Measurements from ENCODE around the gene SOWAHC. TPM values are rescaled to one million over a fixed set of nuclear protein-coding genes. Genes with fewer than 3 reads are reported as not detected.

SOWAHC gene
- total and polyA plus RNA-seq, 2 of the 13 experiments (the other 11 are each of a cell fraction or from before 2014, with no cell fraction given), result 21.2 to 22.5 TPM

DNA sequence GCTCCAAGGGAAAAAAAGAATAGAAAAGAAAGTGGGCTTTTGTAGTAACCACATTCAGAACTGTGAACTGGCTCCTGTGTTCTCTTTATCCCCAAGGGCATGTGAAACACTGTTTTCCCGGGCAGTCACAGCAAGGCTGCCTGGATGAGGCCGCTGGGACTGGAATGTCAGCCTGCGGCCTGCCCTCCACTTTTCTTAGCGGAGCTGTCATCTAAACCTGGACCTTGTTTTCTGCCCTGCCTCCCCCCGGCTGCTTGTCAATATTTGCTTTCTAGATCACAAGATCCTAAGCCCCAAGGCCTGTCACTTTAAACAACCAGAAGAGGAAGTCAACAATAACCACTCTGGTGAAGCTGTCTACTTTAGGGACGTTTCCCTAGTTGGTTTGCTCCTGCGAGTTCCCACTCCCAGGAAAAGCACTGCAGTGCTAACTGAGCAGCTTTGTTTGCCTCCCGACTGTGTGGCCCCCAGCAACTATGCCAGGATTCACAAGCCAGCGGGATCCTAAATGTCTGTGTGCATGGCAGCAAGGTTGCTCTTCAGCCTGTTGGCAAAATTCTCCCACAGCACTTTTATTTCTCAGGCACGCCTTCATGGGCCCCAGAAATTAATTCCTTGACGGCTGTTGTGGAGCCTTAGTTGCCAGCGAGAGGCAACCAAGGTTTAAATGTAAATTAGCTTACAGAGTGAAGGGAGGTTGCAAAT lies 30.6 kb downstream of the SOWAHC start (continued):
- TF ChIP-seq, protein P1, sequence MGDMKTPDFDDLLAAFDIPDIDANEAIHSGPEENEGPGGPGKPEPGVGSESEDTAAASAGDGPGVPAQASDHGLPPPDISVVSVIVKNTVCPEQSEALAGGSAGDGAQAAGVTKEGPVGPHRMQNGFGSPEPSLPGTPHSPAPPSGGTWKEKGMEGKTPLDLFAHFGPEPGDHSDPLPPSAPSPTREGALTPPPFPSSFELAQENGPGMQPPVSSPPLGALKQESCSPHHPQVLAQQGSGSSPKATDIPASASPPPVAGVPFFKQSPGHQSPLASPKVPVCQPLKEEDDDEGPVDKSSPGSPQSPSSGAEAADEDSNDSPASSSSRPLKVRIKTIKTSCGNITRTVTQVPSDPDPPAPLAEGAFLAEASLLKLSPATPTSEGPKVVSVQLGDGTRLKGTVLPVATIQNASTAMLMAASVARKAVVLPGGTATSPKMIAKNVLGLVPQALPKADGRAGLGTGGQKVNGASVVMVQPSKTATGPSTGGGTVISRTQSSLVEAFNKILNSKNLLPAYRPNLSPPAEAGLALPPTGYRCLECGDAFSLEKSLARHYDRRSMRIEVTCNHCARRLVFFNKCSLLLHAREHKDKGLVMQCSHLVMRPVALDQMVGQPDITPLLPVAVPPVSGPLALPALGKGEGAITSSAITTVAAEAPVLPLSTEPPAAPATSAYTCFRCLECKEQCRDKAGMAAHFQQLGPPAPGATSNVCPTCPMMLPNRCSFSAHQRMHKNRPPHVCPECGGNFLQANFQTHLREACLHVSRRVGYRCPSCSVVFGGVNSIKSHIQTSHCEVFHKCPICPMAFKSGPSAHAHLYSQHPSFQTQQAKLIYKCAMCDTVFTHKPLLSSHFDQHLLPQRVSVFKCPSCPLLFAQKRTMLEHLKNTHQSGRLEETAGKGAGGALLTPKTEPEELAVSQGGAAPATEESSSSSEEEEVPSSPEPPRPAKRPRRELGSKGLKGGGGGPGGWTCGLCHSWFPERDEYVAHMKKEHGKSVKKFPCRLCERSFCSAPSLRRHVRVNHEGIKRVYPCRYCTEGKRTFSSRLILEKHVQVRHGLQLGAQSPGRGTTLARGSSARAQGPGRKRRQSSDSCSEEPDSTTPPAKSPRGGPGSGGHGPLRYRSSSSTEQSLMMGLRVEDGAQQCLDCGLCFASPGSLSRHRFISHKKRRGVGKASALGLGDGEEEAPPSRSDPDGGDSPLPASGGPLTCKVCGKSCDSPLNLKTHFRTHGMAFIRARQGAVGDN (CRISPR knock-in tag; IDR thresholded peaks at IDR 0.05), result peak; percentile 88
- TF ChIP-seq, protein P2, sequence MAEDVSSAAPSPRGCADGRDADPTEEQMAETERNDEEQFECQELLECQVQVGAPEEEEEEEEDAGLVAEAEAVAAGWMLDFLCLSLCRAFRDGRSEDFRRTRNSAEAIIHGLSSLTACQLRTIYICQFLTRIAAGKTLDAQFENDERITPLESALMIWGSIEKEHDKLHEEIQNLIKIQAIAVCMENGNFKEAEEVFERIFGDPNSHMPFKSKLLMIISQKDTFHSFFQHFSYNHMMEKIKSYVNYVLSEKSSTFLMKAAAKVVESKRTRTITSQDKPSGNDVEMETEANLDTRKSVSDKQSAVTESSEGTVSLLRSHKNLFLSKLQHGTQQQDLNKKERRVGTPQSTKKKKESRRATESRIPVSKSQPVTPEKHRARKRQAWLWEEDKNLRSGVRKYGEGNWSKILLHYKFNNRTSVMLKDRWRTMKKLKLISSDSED (CRISPR knock-in tag; IDR thresholded peaks at IDR 0.05), result no peak
- TF ChIP-seq ZNF296 (CRISPR knock-in tag; conservative IDR thresholded peaks at IDR 0.05) (no peak), ZNF17 (CRISPR knock-in tag; IDR thresholded peaks at IDR 0.05) (peak; percentile 90; the same call in 1 of the 2 replicates), NR2F1 (CRISPR knock-in tag; IDR thresholded peaks at IDR 0.05) (peak; percentile 45 to 64; a peak in 1 of 4 replicates), CEBPG (CRISPR knock-in tag; IDR thresholded peaks at IDR 0.05) (peak; percentile 60), ZNF556 (CRISPR knock-in tag; IDR thresholded peaks at IDR 0.05; ENCODE audit: borderline replicate concordance) (peak; percentile 99), POLR2G (IDR thresholded peaks at IDR 0.05; ENCODE audit: low read depth, low read length) (peak; percentile 94), TBP (CRISPR knock-in tag; IDR thresholded peaks at IDR 0.05) (0 out of 2 replicates have a peak, but pooled peaks have one; percentile 59), ARNT2 (CRISPR knock-in tag; IDR thresholded peaks at IDR 0.05; ENCODE audit: low read depth) (peak; percentile 76; the same call in 1 of the 2 replicates), HOXA9 (CRISPR knock-in tag; IDR thresholded peaks at IDR 0.05; ENCODE audit: borderline replicate concordance) (no peak; the same call in 1 of the 2 replicates), ZIK1 (CRISPR knock-in tag; IDR thresholded peaks at IDR 0.05; ENCODE audit: borderline replicate concordance, low read depth) (peak; percentile 61; the same call in 1 of the 2 replicates), HMG20A (CRISPR knock-in tag; IDR thresholded peaks at IDR 0.05; ENCODE audit: borderline replicate concordance) (peak; percentile 98), JARID2 (CRISPR knock-in tag; IDR thresholded peaks at IDR 0.05; ENCODE audit: insufficient replicate concordance) (peak; percentile 60), NCOA2 (CRISPR knock-in tag; IDR thresholded peaks at IDR 0.05) (peak; percentile 98), MAFK (conservative IDR thresholded peaks at IDR 0.05 in 1 of 2, IDR thresholded peaks at IDR 0.05 in 1 of 2; ENCODE audit: low read length in 2 of 2) (no peak)
- TF ChIP-seq, protein P3, sequence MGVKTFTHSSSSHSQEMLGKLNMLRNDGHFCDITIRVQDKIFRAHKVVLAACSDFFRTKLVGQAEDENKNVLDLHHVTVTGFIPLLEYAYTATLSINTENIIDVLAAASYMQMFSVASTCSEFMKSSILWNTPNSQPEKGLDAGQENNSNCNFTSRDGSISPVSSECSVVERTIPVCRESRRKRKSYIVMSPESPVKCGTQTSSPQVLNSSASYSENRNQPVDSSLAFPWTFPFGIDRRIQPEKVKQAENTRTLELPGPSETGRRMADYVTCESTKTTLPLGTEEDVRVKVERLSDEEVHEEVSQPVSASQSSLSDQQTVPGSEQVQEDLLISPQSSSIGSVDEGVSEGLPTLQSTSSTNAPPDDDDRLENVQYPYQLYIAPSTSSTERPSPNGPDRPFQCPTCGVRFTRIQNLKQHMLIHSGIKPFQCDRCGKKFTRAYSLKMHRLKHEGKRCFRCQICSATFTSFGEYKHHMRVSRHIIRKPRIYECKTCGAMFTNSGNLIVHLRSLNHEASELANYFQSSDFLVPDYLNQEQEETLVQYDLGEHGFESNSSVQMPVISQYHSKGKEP (CRISPR knock-in tag; IDR thresholded peaks at IDR 0.05), result peak; percentile 78; the same call in 1 of the 2 replicates
- TF ChIP-seq, protein P4, sequence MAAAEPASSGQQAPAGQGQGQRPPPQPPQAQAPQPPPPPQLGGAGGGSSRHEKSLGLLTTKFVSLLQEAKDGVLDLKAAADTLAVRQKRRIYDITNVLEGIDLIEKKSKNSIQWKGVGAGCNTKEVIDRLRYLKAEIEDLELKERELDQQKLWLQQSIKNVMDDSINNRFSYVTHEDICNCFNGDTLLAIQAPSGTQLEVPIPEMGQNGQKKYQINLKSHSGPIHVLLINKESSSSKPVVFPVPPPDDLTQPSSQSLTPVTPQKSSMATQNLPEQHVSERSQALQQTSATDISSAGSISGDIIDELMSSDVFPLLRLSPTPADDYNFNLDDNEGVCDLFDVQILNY (CRISPR knock-in tag; conservative IDR thresholded peaks at IDR 0.05), result peak; percentile 61; the same call in 1 of the 2 replicates
- TF ChIP-seq, protein P5, sequence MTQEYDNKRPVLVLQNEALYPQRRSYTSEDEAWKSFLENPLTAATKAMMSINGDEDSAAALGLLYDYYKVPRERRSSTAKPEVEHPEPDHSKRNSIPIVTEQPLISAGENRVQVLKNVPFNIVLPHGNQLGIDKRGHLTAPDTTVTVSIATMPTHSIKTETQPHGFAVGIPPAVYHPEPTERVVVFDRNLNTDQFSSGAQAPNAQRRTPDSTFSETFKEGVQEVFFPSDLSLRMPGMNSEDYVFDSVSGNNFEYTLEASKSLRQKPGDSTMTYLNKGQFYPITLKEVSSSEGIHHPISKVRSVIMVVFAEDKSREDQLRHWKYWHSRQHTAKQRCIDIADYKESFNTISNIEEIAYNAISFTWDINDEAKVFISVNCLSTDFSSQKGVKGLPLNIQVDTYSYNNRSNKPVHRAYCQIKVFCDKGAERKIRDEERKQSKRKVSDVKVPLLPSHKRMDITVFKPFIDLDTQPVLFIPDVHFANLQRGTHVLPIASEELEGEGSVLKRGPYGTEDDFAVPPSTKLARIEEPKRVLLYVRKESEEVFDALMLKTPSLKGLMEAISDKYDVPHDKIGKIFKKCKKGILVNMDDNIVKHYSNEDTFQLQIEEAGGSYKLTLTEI (CRISPR knock-in tag; conservative IDR thresholded peaks at IDR 0.05), result no peak
